GM12801 (cell line): ENCODE results near the gene RNLS.

Experiments used
- CTCF ChIP-seq: IDR thresholded peaks from one replicate; pipeline ENCODE4 v1.5.1; 2011; ENCODE audit warnings: control low read depth; ENCODE audit not compliant: insufficient read length; ENCODE audit errors: extremely low read depth

The RNLS gene

GRCh38 chr10:88270871-88271713 lies 312.0 kb downstream of the RNLS start:
- no peak for TF ChIP-seq CTCF

- no peak for TF ChIP-seq CTCF
These were observed 312.9 kb downstream of the RNLS start for GRCh38 chr10:88270061-88270808.

GRCh38 chr10:88262591-88263234 lies 320.4 kb downstream of the RNLS start:
- TF ChIP-seq CTCF, result no peak

GRCh38 chr10:88261152-88261551 lies 322.0 kb downstream of the RNLS start:
- TF ChIP-seq CTCF, result no peak

GRCh38 chr10:88260329-88261051 lies 322.6 kb downstream of the RNLS start:
- TF ChIP-seq CTCF, result no peak

GRCh38 chr10:88259381-88259780 lies 323.7 kb downstream of the RNLS start:
- TF ChIP-seq CTCF, result no peak

GRCh38 chr10:88256886-88257285 lies 326.2 kb downstream of the RNLS start:
- no peak for TF ChIP-seq CTCF
